DND-41 (cell line): ENCODE measurements around the gene TEX30.

ENCODE experiments used
- EZH2 ChIP-seq: IDR thresholded peaks from 3 replicates; pipeline ENCODE4 v1.6.1; 2012; ENCODE audit warnings: borderline replicate concordance, low read depth, mild to moderate bottlenecking, moderate library complexity, low read length, inconsistent platforms; ENCODE audit not compliant: severe bottlenecking
- TF ChIP-seq, protein P1 (sequence below): IDR thresholded peaks from 2 replicates; pipeline ENCODE4 v1.5.1; 2012; ENCODE audit warnings: borderline replicate concordance, low read length, moderate library complexity, mild to moderate bottlenecking; ENCODE audit not compliant: poor library complexity, severe bottlenecking; ENCODE audit errors: extremely low read depth

DNA sequence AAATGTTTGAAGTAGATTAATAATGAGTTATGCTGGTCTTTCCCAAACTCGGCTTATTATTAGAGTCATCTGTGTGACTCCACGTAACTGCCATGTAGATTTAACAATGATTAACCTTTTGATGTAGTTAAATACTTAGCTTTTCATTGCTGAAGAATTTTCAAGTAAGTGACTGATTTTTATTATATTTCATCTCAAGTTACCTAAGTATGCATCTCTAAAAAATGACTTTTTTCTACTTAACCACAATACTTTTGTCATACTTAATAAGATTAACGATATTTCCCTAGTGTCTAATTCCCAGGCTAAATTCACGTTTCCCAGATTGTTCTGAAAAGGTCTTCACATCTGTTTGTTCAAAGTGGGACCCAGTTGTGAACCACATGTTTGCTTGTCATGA lies 43.1 kb upstream of the TEX30 start:
- TF ChIP-seq, protein P1, sequence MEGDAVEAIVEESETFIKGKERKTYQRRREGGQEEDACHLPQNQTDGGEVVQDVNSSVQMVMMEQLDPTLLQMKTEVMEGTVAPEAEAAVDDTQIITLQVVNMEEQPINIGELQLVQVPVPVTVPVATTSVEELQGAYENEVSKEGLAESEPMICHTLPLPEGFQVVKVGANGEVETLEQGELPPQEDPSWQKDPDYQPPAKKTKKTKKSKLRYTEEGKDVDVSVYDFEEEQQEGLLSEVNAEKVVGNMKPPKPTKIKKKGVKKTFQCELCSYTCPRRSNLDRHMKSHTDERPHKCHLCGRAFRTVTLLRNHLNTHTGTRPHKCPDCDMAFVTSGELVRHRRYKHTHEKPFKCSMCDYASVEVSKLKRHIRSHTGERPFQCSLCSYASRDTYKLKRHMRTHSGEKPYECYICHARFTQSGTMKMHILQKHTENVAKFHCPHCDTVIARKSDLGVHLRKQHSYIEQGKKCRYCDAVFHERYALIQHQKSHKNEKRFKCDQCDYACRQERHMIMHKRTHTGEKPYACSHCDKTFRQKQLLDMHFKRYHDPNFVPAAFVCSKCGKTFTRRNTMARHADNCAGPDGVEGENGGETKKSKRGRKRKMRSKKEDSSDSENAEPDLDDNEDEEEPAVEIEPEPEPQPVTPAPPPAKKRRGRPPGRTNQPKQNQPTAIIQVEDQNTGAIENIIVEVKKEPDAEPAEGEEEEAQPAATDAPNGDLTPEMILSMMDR = no peak
- TF ChIP-seq EZH2 = no peak
